ENCODE measurements around the gene TMEM8B. TPM values are rescaled to one million over a fixed set of nuclear protein-coding genes. Genes with fewer than 3 reads are reported as not detected.

Gene TMEM8B
- total and polyA plus RNA-seq, 9 of the 15 experiments (the other 6 are each of a cell fraction or from before 2014, with no cell fraction given) = 0.01 to 2.2 (median 1.1) TPM

- TF ChIP-seq CHD7 (IDR thresholded peaks at IDR 0.05; ENCODE audit: low read depth, low read length) (no peak), ZNF134 (CRISPR knock-in tag; conservative IDR thresholded peaks at IDR 0.05) (no peak), BACH1 (tag; IDR thresholded peaks at IDR 0.05) (no peak), CCAR2 (IDR thresholded peaks at IDR 0.05; ENCODE audit: low read depth, low read length) (no peak), ZNF263 (CRISPR knock-in tag; IDR thresholded peaks at IDR 0.05; ENCODE audit: borderline replicate concordance) (peak; percentile 60; the same call in 1 of the 2 replicates), THRB (CRISPR knock-in tag; conservative IDR thresholded peaks at IDR 0.05) (no peak), HDAC6 (IDR thresholded peaks at IDR 0.05; ENCODE audit: low read depth, low read length) (no peak), MAFK (IDR thresholded peaks at IDR 0.05; ENCODE audit: low read length) (no peak), BRF1 (IDR thresholded peaks at IDR 0.05; ENCODE audit: borderline replicate concordance, extremely low read depth, insufficient read length) (no peak), AFF1 (IDR thresholded peaks at IDR 0.05; ENCODE audit: low read depth in 1 of 2, partially characterized antibody in 2 of 2) (no peak), ZNF76 (CRISPR knock-in tag; IDR thresholded peaks at IDR 0.05; ENCODE audit: borderline replicate concordance) (no peak)
Measured at GRCh38 chr9:35812025-35812602, 16.9 kb upstream of the TMEM8B start, which contains the start of gene SPAG8 (continued).
